WTC11 (cell line): ENCODE results near the gene ZNF555. TPM values are rescaled to one million over a fixed set of nuclear protein-coding genes. Genes with fewer than 3 reads are reported as not detected.

Source experiments
- ATAC-seq: fragments of 200-7000 bp; cut with Tn5 transposase; 2 replicates; pipeline ENCODE4 v1.10.0; 2021; ENCODE audit warnings: mild to moderate bottlenecking, moderate library complexity
- CTCF ChIA-PET: fragments of 300-600 bp; sonication (Branson Sonifier 250); formaldehyde crosslinking; loops from one replicate; lab custom pipeline; 2021; ENCODE audit warnings: antibody characterized with exemption; lab: Charles Lee
- POLR2A ChIA-PET: fragments of 350-600 bp; sonication (Branson Sonifier 250); formaldehyde crosslinking; loops from one replicate; lab custom pipeline; 2021; ENCODE audit warnings: antibody characterized with exemption; lab: Charles Lee
- DNase-seq: peaks from one replicate; pipeline ENCODE4 v3.0.0; 2021; ENCODE audit warnings: low spot score
- H3K27ac Mint-ChIP-seq: 2 replicates; pipeline ENCODE4 v1.8.0; 2021; ENCODE audit warnings: mixed read lengths
- H3K27me3 Mint-ChIP-seq: 2 replicates; pipeline ENCODE4 v1.8.0; 2021; ENCODE audit warnings: low read depth, mild to moderate bottlenecking, moderate library complexity, mixed read lengths
- H3K36me3 Mint-ChIP-seq: 2 replicates; pipeline ENCODE4 v1.8.0; 2021; ENCODE audit warnings: mixed read lengths
- H3K4me1 Mint-ChIP-seq: 2 replicates; pipeline ENCODE4 v1.8.0; 2022; ENCODE audit warnings: mixed read lengths
- H3K4me3 Mint-ChIP-seq: 2 replicates; pipeline ENCODE4 v1.8.0; 2021; ENCODE audit warnings: mild to moderate bottlenecking, moderate library complexity, mixed read lengths
- H3K9me3 Mint-ChIP-seq: 2 replicates; pipeline ENCODE4 v1.8.0; 2021; ENCODE audit warnings: mixed read lengths
- ARID4B ChIP-seq: sonication (generic); formaldehyde crosslinking; IDR thresholded peaks from 2 replicates; pipeline ENCODE4 v1.8.0; 2023; ENCODE audit warnings: missing genetic modification reagents, mild to moderate bottlenecking, borderline replicate concordance
- CREM ChIP-seq: sonication (generic); formaldehyde crosslinking; IDR thresholded peaks from 2 replicates; pipeline ENCODE4 v1.8.1; 2022; ENCODE audit warnings: mild to moderate bottlenecking, missing genetic modification reagents, moderate library complexity
- E2F4 ChIP-seq: sonication (generic); formaldehyde crosslinking; IDR thresholded peaks from 2 replicates; pipeline ENCODE4 v1.8.1; 2022; ENCODE audit warnings: low read depth, mild to moderate bottlenecking, moderate library complexity, missing genetic modification reagents, borderline replicate concordance
- ERG ChIP-seq: fragments of 250-450 bp; sonication (Bioruptor Pico); IDR thresholded peaks from 2 replicates; pipeline ENCODE4 v1.8.0; 2021; ENCODE audit warnings: mild to moderate bottlenecking
- FOXP4 ChIP-seq: sonication (generic); formaldehyde crosslinking; IDR thresholded peaks from 2 replicates; pipeline ENCODE4 v1.8.0; 2022; ENCODE audit warnings: mild to moderate bottlenecking, missing genetic modification reagents
- HMGXB4 ChIP-seq: sonication (generic); formaldehyde crosslinking; IDR thresholded peaks from 2 replicates; pipeline ENCODE4 v1.8.1; 2023; ENCODE audit warnings: mild to moderate bottlenecking, moderate library complexity, missing genetic modification reagents
- IRF2 ChIP-seq: sonication (generic); formaldehyde crosslinking; IDR thresholded peaks from 2 replicates; pipeline ENCODE4 v1.8.0; 2022; ENCODE audit warnings: low read depth, missing genetic modification reagents, borderline replicate concordance
- MAX ChIP-seq: sonication (generic); formaldehyde crosslinking; IDR thresholded peaks from 2 replicates; pipeline ENCODE4 v1.8.0; 2022; ENCODE audit warnings: mild to moderate bottlenecking, missing genetic modification reagents
- TEAD1 ChIP-seq: sonication (generic); formaldehyde crosslinking; IDR thresholded peaks from 2 replicates; pipeline ENCODE4 v1.8.0; 2022; ENCODE audit warnings: mild to moderate bottlenecking, missing genetic modification reagents
- ZBTB21 ChIP-seq: sonication (generic); formaldehyde crosslinking; IDR thresholded peaks from 2 replicates; pipeline ENCODE4 v1.8.1; 2023; ENCODE audit warnings: mild to moderate bottlenecking, missing genetic modification reagents, borderline replicate concordance
- ZBTB43 ChIP-seq: sonication (generic); formaldehyde crosslinking; IDR thresholded peaks from 2 replicates; pipeline ENCODE4 v1.8.1; 2023; ENCODE audit warnings: mild to moderate bottlenecking, missing genetic modification reagents
- ZNF219 ChIP-seq: sonication (generic); formaldehyde crosslinking; IDR thresholded peaks from 2 replicates; pipeline ENCODE4 v1.8.0; 2023; ENCODE audit warnings: missing genetic modification reagents, mild to moderate bottlenecking, borderline replicate concordance
- ZNF396 ChIP-seq: fragments of 250-450 bp; sonication (Bioruptor Pico); IDR thresholded peaks from 2 replicates; pipeline ENCODE4 v1.8.0; 2021; ENCODE audit warnings: mild to moderate bottlenecking, moderate library complexity, borderline replicate concordance
- ZNF425 ChIP-seq: fragments of 250-450 bp; sonication (Bioruptor Pico); conservative IDR thresholded peaks from 2 replicates; pipeline ENCODE4 v1.9.0; 2021; ENCODE audit warnings: mild to moderate bottlenecking
- ZNF512 ChIP-seq: sonication (generic); formaldehyde crosslinking; IDR thresholded peaks from 2 replicates; pipeline ENCODE4 v1.8.1; 2022; ENCODE audit warnings: missing genetic modification reagents, borderline replicate concordance
- total RNA-seq: library from RNA; stranded (reverse); gene quantifications from 3 replicates; pipeline ENCODE4 v1.2.3, GENCODE V29; 2021

Gene ZNF555
- total RNA-seq, 1 experiment from 2014 or later: 6.6 TPM

- TF ChIP-seq IRF2 (CRISPR knock-in tag) (no peak), ZBTB21 (CRISPR knock-in tag) (peak; percentile 80; the same call in 1 of the 2 replicates), ZNF425 (CRISPR knock-in tag) (no peak), MAX (CRISPR knock-in tag) (peak; percentile 80), ZNF396 (CRISPR knock-in tag) (no peak), ARID4B (CRISPR knock-in tag) (0 out of 2 replicates have a peak, but pooled peaks have one; percentile 29), ZNF219 (no peak), ERG (peak; percentile 86), ZBTB43 (CRISPR knock-in tag) (0 out of 2 replicates have a peak, but pooled peaks have one; percentile 18), TEAD1 (CRISPR knock-in tag) (no peak), CREM (CRISPR knock-in tag) (peak; percentile 82; the same call in 1 of the 2 replicates)
Measured at GRCh38 chr19:2840794-2841791, at the start of gene ZNF555 (continued).

- H3K27ac Mint-ChIP-seq: no peak overlapping the region
- TF ChIP-seq ZNF396 (CRISPR knock-in tag) (no peak), FOXP4 (CRISPR knock-in tag) (no peak), E2F4 (no peak), HMGXB4 (no peak), ZNF512 (no peak)
- TF ChIP-seq, all 79 proteins: peak for 0
- ATAC-seq (no peak), DNase-seq (no peak)
- Mint-ChIP-seq H3K4me1 (peaks cover 6% of the 10 kb centered on the region), H3K9me3 (no peaks in the 10 kb centered on the region), H3K36me3 (peaks cover 40% of the 10 kb centered on the region), H3K27me3 (no peaks in the 10 kb centered on the region), H3K4me3 (no peak overlapping the region)
- ChIA-PET POLR2A (no interaction called here), CTCF (no interaction called here)
Measured at GRCh38 chr19:2791876-2792275, 49.4 kb upstream of the ZNF555 start.
